Hepatocyte (in vitro differentiated cells): Measurements from ENCODE around the gene SMARCD3.

Source experiments
- CTCF ChIP-seq: fragments of 200-600 bp; sonication (generic); IDR thresholded peaks from 2 replicates; pipeline ENCODE4 v1.5.1; 2016; ENCODE audit warnings: antibody characterized with exemption, mild to moderate bottlenecking; ENCODE audit not compliant: poor library complexity
- EZH2 ChIP-seq: fragments of 200-600 bp; sonication (generic); IDR thresholded peaks from 2 replicates; pipeline ENCODE4 v1.6.1; 2016; ENCODE audit warnings: antibody characterized with exemption, mild to moderate bottlenecking, borderline replicate concordance
- EZH2phosphoT487 ChIP-seq: fragments of 200-600 bp; sonication (generic); IDR thresholded peaks from one replicate; pipeline ENCODE4 v1.6.1; 2018; ENCODE audit warnings: antibody characterized with exemption, mild to moderate bottlenecking, low read depth, moderate library complexity; ENCODE audit not compliant: unreplicated experiment, severe bottlenecking

GRCh38 chr7:151197932-151198331 lies 50.6 kb downstream of the SMARCD3 start:
- TF ChIP-seq CTCF: no peak
- no peak for TF ChIP-seq EZH2
- no peak for TF ChIP-seq EZH2phosphoT487
